ENCODE data around the gene OR6N2.

OR6N2 gene, protein sequence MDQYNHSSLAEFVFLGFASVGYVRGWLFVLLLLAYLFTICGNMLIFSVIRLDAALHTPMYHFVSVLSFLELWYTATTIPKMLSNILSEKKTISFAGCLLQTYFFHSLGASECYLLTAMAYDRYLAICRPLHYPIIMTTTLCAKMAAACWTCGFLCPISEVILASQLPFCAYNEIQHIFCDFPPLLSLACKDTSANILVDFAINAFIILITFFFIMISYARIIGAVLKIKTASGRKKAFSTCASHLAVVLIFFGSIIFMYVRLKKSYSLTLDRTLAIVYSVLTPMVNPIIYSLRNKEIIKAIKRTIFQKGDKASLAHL

DNA sequence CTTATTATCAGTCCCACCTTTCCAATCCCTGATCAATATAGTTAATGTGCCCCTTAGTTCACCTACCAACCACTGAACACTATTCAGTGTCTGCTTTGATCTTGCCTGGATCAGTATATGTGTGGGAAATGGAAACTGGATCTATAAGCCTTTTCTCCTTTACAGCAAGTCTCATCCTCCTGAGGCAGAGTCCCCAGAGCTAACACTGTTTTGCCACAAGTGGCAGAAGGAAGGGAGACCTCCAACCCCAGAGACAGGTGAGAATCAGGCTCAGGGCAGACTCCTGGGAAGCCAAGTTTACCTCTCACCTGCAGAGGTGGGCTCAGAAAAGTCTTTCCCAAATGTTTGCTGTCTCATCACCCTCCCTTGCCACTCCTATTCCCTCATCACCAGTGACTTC is at the start of gene OR6N2:
Gene OR6N2 (minus strand): TSS at position 101 of the 400 bp plus-strand sequence. CDS start 3,569 bp downstream, outside the sequence.
- no peak for DNase-seq

- DNase-seq: no peak
These were observed 49.2 kb upstream of the OR6N2 start for GRCh38 chr1:158830074-158830677.

DNA sequence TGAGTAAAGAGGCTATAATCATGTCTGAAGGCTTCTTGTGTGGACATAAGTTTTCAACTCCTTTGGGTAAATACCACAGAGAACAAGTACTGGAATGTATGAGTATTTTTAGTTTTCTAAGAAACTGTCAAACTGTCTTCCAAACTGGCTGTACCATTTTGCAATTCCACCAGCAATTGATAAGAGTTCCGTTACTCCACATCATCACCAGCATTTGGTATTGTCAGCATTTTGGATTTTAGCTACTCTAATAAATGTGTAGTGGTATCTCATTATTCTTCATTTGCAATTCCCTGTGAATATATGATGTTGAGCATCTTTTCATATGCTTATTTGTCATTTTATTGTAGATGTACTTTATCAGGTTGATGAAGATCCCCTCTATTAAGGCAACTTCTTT is 40.7 kb upstream of the OR6N2 start:
- no peak for DNase-seq

- no peak for DNase-seq
These were observed 38.7 kb upstream of the OR6N2 start for GRCh38 chr1:158819461-158820443.

DNA sequence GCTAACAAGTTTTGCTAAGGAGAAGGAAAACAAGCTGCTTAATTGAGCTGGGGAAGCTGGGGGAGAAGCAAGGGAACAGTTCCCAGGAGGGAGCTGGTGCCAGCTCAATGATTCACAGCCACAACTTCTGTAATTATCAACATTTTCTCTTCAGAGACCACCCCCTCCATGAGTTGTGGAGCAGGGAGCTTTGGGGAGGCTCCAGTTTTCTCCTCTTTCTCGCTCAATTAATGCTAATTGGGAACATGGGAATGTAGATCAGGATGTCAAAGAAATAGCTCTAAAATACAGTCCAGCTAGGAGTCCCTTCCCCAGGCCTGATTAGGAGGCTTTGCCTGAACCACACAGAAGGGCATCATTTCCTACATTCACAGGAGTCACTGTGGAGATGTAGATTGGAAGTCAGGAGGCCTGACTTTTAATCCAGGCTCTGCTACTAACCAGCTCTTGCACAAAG is 38.0 kb upstream of the OR6N2 start:
- DNase-seq: no peak

GRCh38 chr1:158818560-158818959 is 37.6 kb upstream of the OR6N2 start:
- no peak for DNase-seq

DNA sequence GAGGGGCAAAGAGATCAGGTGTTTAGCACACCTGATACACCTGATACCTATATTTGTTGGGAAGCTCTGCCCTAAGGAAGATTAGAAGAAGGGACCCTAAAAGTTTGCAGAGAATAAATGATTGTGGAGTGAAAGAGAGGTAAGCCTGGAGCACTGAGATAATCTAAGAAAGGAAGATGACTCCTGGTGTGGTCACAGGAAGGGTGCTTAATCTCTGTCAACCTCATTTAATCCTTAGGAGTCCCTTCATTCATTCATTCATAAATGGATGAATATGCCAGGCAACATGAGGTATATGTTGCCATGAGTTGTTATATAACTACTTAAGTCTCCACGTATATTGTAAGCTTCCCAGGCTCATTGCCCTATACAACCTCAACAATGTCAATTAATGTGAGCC is 34.0 kb upstream of the OR6N2 start:
- no peak for DNase-seq

DNA sequence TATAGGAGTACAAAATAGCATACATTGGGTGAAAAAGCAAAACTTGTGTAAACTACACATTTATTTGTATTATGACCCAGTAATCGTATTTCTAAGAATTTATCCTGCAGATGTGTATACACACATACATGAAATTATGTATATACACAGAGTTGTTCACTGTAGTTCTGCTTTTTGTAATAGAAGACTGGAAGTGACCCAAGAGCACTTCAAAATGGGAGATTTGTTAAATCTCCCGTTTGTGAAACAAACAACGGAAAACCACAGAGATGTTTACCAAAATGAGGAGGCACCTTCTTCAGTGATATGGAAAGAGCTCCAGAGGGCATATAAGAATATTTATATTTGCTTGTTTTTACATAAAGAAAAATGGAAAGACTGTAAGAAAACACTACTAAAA is 32.2 kb upstream of the OR6N2 start:
- DNase-seq: no peak

DNA sequence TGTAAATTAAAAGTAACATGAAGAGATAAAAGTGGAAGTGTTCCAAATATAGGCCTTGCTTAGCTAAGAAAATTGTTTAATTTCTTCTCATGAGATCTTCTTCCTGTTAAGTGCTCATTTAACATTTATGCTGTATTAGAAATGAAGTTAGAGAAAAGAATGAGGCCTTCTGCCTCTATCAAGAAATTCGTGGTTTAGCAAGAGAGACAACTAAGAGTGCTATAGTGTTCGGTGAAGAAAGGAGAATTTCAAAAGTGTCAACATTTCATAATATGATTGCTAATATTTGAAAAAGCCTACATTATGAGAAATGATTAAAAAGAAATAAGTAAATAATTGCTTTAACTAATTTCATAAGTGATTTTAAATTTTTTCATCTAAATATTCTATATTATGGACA is 31.3 kb upstream of the OR6N2 start:
- no peak for DNase-seq

- DNase-seq: no peak
These were observed 29.3 kb upstream of the OR6N2 start for GRCh38 chr1:158810311-158810710.

- no peak for DNase-seq
These were observed 28.9 kb upstream of the OR6N2 start for GRCh38 chr1:158809862-158810261.

GRCh38 chr1:158809256-158809655 is 28.3 kb upstream of the OR6N2 start:
- no peak for DNase-seq

GRCh38 chr1:158806916-158807536 is 26.0 kb upstream of the OR6N2 start:
- DNase-seq: no peak

GRCh38 chr1:158803678-158804077 is 22.7 kb upstream of the OR6N2 start:
- DNase-seq: no peak

DNA sequence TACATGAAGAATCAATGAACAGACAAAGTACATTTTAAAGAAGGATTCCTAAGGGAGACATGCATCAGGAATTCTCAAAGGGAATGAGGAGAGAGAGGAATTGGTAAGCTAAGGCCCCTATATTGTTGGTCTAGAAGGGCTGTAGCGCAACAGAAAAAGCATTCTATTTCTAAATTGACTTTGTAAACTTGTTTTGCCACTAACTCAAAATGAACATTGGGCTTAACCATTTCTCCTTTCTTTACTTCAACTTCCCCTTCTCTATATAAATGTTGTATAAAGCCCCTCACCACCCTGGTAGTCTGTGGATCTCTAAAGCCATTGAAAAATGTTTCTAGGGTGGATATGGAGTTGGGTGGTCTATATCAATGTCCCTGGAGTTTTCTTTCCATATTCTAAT is 20.4 kb upstream of the OR6N2 start:
- no peak for DNase-seq

DNA sequence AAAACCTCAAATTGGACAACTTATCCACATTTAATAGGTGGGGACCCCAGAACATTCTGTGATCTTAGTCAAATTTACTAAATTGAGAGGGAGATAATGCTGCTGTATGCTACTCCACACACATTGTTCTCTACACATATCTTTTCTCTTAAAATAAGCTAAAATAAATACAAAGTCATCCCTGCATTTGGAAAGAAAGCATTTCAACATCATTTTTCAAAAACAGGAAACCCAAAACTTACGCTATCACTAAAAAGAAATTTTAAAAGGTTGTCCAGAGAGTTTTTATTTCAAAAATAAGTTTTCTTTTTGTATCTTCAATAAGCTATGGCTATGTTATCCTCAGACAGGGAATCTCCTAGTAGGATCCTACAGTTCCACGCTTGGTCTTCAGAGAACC is 19.5 kb upstream of the OR6N2 start:
- DNase-seq: no peak

DNA sequence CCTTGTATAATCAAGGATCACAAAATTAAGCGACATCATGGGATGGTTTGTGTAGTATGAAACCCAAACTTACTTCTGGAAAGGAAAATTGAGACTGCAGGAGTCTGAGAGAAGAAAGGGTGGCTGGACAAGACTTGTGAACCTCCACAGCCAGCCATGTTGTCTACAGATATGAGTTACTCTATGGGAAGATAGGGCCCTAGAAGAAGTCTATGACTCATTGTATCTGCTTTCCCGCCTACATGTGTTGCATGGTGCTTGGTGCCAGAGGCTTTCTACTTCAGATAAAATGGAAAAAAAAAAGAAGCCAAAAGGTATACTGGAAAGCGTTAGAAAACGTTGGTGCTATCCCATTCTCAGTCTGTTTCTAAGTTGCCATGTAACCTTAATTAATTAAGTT is 18.7 kb upstream of the OR6N2 start:
- DNase-seq: no peak

DNA sequence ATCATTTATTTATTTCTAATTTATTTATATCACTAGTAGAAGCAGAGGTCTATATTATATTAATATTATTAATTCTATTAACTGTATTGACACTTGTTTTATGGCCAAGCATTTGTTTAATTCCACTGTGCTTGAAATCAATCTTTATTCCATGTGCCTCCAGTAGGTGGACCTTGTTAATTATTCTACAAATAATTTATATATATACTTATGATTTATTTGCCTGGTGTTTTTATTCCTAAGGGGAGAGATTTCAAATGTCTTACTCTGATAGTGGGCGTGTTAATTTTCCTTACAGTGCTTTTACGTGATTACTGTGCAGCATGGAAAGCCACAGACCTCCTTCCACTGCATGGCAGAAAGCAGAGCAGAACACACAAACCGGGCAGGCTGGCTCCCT is 17.5 kb upstream of the OR6N2 start:
- DNase-seq: no peak

- DNase-seq: no peak
These were observed 13.2 kb upstream of the OR6N2 start for GRCh38 chr1:158794247-158794646.

DNA sequence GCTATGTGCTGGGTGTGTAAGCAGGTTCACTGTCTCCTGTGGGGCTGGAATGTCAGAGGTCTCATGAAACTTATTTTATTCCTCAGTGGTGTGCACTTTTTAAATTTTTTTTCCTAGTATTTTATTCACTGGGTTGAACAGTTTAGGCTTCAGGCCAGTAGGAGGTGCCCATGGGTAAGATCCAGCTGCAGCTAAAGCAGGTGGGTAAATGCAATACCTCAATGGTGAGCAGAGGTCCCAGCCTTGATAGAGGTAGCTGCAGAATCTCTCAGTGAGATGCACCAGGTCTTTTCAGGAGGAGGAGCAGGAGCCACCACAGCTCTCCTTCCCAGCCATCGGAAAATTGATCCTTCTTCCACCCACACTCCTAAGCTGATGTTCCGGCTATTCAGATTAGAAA is 12.6 kb upstream of the OR6N2 start:
- DNase-seq: no peak

- DNase-seq: no peak
These were observed 8.8 kb downstream of the OR6N2 start, which contains the start of gene OR6N1 for GRCh38 chr1:158771950-158772866. TSS of gene OR6N1 (minus strand) at chr1:158772195. CDS start at chr1:158766682, 5,513 bp downstream.

GRCh38 chr1:158754420-158754819 is 26.6 kb downstream of the OR6N2 start, which contains the start of gene OR6K6:
TSS of gene OR6K6 (plus strand) at chr1:158754720. CDS start at chr1:158754888, 168 bp downstream.
- no peak for DNase-seq

All from GOT3 (cell line).